ENCODE data around the gene PRKAA1. TPM values are rescaled to one million over a fixed set of nuclear protein-coding genes. Genes with fewer than 3 reads are reported as not detected.

Gene PRKAA1
- total RNA-seq: 41.2 TPM

- Histone ChIP-seq H3K27me3 (ENCODE audit: control insufficient read depth in 3 of 3, insufficient read depth in 3 of 3, low read length in 3 of 3) (no peaks in the 10 kb centered on the region), H3K9me3 (ENCODE audit: control insufficient read depth in 3 of 3, low read length in 3 of 3) (no peaks in the 10 kb centered on the region), H3K36me3 (ENCODE audit: control insufficient read depth in 3 of 3, insufficient read depth in 3 of 3, low read length in 3 of 3) (no peaks in the 10 kb centered on the region), H3K4me1 (ENCODE audit: control insufficient read depth in 3 of 3, insufficient read depth in 3 of 3, low read length in 3 of 3) (peaks cover 6 to 21% (median 14%) of the 10 kb centered on the region in 3 donors), H3K27ac (ENCODE audit: low read depth, low read length) (peak within 1 kb of the TSS; percentile 88), H3K9ac (ENCODE audit: low read depth in 1 of 3, low read length in 3 of 3) (peak within 1 kb of the TSS; percentile 85 to 94 (median 88)), H3K4me3 (ENCODE audit: low read length in 3 of 3) (peak within 1 kb of the TSS; percentile 93 to 96 (median 93))
Observed at GRCh38 chr5:40798012-40798800, at the start of gene PRKAA1. PRKAA1 (minus strand) TSS chr5:40798374; CDS start chr5:40798189, 185 bp downstream.

- Histone ChIP-seq H3K4me1 (ENCODE audit: control insufficient read depth in 3 of 3, insufficient read depth in 3 of 3, low read length in 3 of 3) (peaks cover 0 to 6% (median under 1%) of the 10 kb centered on the region in 3 donors), H3K27ac (ENCODE audit: low read depth, low read length) (no peak overlapping the region), H3K36me3 (ENCODE audit: control insufficient read depth in 3 of 3, insufficient read depth in 3 of 3, low read length in 3 of 3) (peaks cover 0 to 4% (median 0%) of the 10 kb centered on the region in 3 donors), H3K4me3 (ENCODE audit: low read length in 3 of 3) (no peak overlapping the region), H3K9ac (ENCODE audit: low read depth in 1 of 3, low read length in 3 of 3) (no peak overlapping the region), H3K9me3 (ENCODE audit: control insufficient read depth in 3 of 3, low read length in 3 of 3) (no peaks in the 10 kb centered on the region), H3K27me3 (ENCODE audit: control insufficient read depth in 3 of 3, insufficient read depth in 3 of 3, low read length in 3 of 3) (no peaks in the 10 kb centered on the region)
Observed at GRCh38 chr5:40847525-40847924, 49.4 kb upstream of the PRKAA1 start.

- no peaks in the 10 kb centered on the region for H3K27me3 ChIP-seq (ENCODE audit: control insufficient read depth in 3 of 3, insufficient read depth in 3 of 3, low read length in 3 of 3)
- no peak overlapping the region for H3K9ac ChIP-seq (ENCODE audit: low read depth in 1 of 3, low read length in 3 of 3)
- no peak overlapping the region for H3K4me3 ChIP-seq (ENCODE audit: low read length in 3 of 3)
- peaks cover 0 to 6% (median 0%) of the 10 kb centered on the region in 3 donors for H3K4me1 ChIP-seq (ENCODE audit: control insufficient read depth in 3 of 3, insufficient read depth in 3 of 3, low read length in 3 of 3)
- no peak overlapping the region for H3K27ac ChIP-seq (ENCODE audit: low read depth, low read length)
- H3K36me3 ChIP-seq (ENCODE audit: control insufficient read depth in 3 of 3, insufficient read depth in 3 of 3, low read length in 3 of 3): no peaks in the 10 kb centered on the region
- H3K9me3 ChIP-seq (ENCODE audit: control insufficient read depth in 3 of 3, low read length in 3 of 3): no peaks in the 10 kb centered on the region
Observed at GRCh38 chr5:40846371-40846770, 48.2 kb upstream of the PRKAA1 start.

GRCh38 chr5:40844565-40844964 lies 46.4 kb upstream of the PRKAA1 start:
- no peaks in the 10 kb centered on the region for H3K36me3 ChIP-seq (ENCODE audit: control insufficient read depth in 3 of 3, insufficient read depth in 3 of 3, low read length in 3 of 3)
- H3K27ac ChIP-seq (ENCODE audit: low read depth, low read length): no peak overlapping the region
- H3K27me3 ChIP-seq (ENCODE audit: control insufficient read depth in 3 of 3, insufficient read depth in 3 of 3, low read length in 3 of 3): no peaks in the 10 kb centered on the region
- H3K4me1 ChIP-seq (ENCODE audit: control insufficient read depth in 3 of 3, insufficient read depth in 3 of 3, low read length in 3 of 3): peaks cover 0 to 6% (median 0%) of the 10 kb centered on the region in 3 donors
- no peak overlapping the region for H3K9ac ChIP-seq (ENCODE audit: low read depth in 1 of 3, low read length in 3 of 3)
- no peaks in the 10 kb centered on the region for H3K9me3 ChIP-seq (ENCODE audit: control insufficient read depth in 3 of 3, low read length in 3 of 3)
- H3K4me3 ChIP-seq (ENCODE audit: low read length in 3 of 3): no peak overlapping the region

GRCh38 chr5:40842351-40842750 lies 44.2 kb upstream of the PRKAA1 start:
- Histone ChIP-seq H3K4me1 (ENCODE audit: control insufficient read depth in 3 of 3, insufficient read depth in 3 of 3, low read length in 3 of 3) (peaks cover 0 to 6% (median 0%) of the 10 kb centered on the region in 3 donors), H3K4me3 (ENCODE audit: low read length in 3 of 3) (peak overlapping the region in 2 of 3 donors; percentile 15 to 44)

GRCh38 chr5:40841068-40841805 lies 43.1 kb upstream of the PRKAA1 start, which contains the start of gene CARD6:
CARD6 (plus strand) TSS chr5:40841367; CDS start chr5:40841383, 16 bp downstream.
- Histone ChIP-seq H3K9ac (ENCODE audit: low read depth in 1 of 3, low read length in 3 of 3) (peak within 1 kb of the TSS in 2 of 3 donors; percentile 15 to 68), H3K27ac (ENCODE audit: low read depth, low read length) (peak within 1 kb of the TSS; percentile 41), H3K36me3 (ENCODE audit: control insufficient read depth in 3 of 3, insufficient read depth in 3 of 3, low read length in 3 of 3) (no peaks in the 10 kb centered on the region), H3K27me3 (ENCODE audit: control insufficient read depth in 3 of 3, insufficient read depth in 3 of 3, low read length in 3 of 3) (no peaks in the 10 kb centered on the region), H3K9me3 (ENCODE audit: control insufficient read depth in 3 of 3, low read length in 3 of 3) (no peaks in the 10 kb centered on the region), H3K4me3 (ENCODE audit: low read length in 3 of 3) (peak within 1 kb of the TSS in 2 of 3 donors; percentile 12 to 44), H3K4me1 (ENCODE audit: control insufficient read depth in 3 of 3, insufficient read depth in 3 of 3, low read length in 3 of 3) (peaks cover 0 to 6% (median under 1%) of the 10 kb centered on the region in 3 donors)

More at GRCh38 chr5:40842351-40842750, 44.2 kb upstream of the PRKAA1 start:
- no peaks in the 10 kb centered on the region for H3K36me3 ChIP-seq (ENCODE audit: control insufficient read depth in 3 of 3, insufficient read depth in 3 of 3, low read length in 3 of 3)
- H3K9ac ChIP-seq (ENCODE audit: low read depth in 1 of 3, low read length in 3 of 3): peak overlapping the region in 1 of 3 donors; percentile 68
- H3K27ac ChIP-seq (ENCODE audit: low read depth, low read length): no peak overlapping the region
- H3K9me3 ChIP-seq (ENCODE audit: control insufficient read depth in 3 of 3, low read length in 3 of 3): no peaks in the 10 kb centered on the region
- no peaks in the 10 kb centered on the region for H3K27me3 ChIP-seq (ENCODE audit: control insufficient read depth in 3 of 3, insufficient read depth in 3 of 3, low read length in 3 of 3)

- Histone ChIP-seq H3K4me3 (ENCODE audit: low read length in 3 of 3) (no peak overlapping the region), H3K9ac (ENCODE audit: low read depth in 1 of 3, low read length in 3 of 3) (no peak overlapping the region), H3K36me3 (ENCODE audit: control insufficient read depth in 3 of 3, insufficient read depth in 3 of 3, low read length in 3 of 3) (peaks cover 0 to 9% (median 3%) of the 10 kb centered on the region in 3 donors), H3K27ac (ENCODE audit: low read depth, low read length) (no peak overlapping the region), H3K27me3 (ENCODE audit: control insufficient read depth in 3 of 3, insufficient read depth in 3 of 3, low read length in 3 of 3) (no peaks in the 10 kb centered on the region), H3K4me1 (ENCODE audit: control insufficient read depth in 3 of 3, insufficient read depth in 3 of 3, low read length in 3 of 3) (peaks cover 10 to 22% (median 15%) of the 10 kb centered on the region in 3 donors), H3K9me3 (ENCODE audit: control insufficient read depth in 3 of 3, low read length in 3 of 3) (no peaks in the 10 kb centered on the region)
Observed at GRCh38 chr5:40838086-40838485, 39.9 kb upstream of the PRKAA1 start.

- Histone ChIP-seq H3K4me3 (ENCODE audit: low read length in 3 of 3) (peak within 1 kb of the TSS; percentile 89 to 92 (median 92)), H3K27ac (ENCODE audit: low read depth, low read length) (peak within 1 kb of the TSS; percentile 96), H3K4me1 (ENCODE audit: control insufficient read depth in 3 of 3, insufficient read depth in 3 of 3, low read length in 3 of 3) (peaks cover 10 to 26% (median 16%) of the 10 kb centered on the region in 3 donors), H3K27me3 (ENCODE audit: control insufficient read depth in 3 of 3, insufficient read depth in 3 of 3, low read length in 3 of 3) (no peaks in the 10 kb centered on the region), H3K9ac (ENCODE audit: low read depth in 1 of 3, low read length in 3 of 3) (peak within 1 kb of the TSS; percentile 90 to 97 (median 95)), H3K36me3 (ENCODE audit: control insufficient read depth in 3 of 3, insufficient read depth in 3 of 3, low read length in 3 of 3) (peaks cover 17 to 39% (median 32%) of the 10 kb centered on the region in 3 donors), H3K9me3 (ENCODE audit: control insufficient read depth in 3 of 3, low read length in 3 of 3) (no peaks in the 10 kb centered on the region)
Observed at GRCh38 chr5:40834849-40835787, 36.9 kb upstream of the PRKAA1 start, which contains the start of gene RPL37. RPL37 (minus strand) TSS chr5:40835222; CDS start chr5:40835185, 37 bp downstream.

- Histone ChIP-seq H3K9me3 (ENCODE audit: control insufficient read depth in 3 of 3, low read length in 3 of 3) (no peaks in the 10 kb centered on the region), H3K27me3 (ENCODE audit: control insufficient read depth in 3 of 3, insufficient read depth in 3 of 3, low read length in 3 of 3) (no peaks in the 10 kb centered on the region), H3K4me3 (ENCODE audit: low read length in 3 of 3) (peak overlapping the region; percentile 89 to 92 (median 92)), H3K9ac (ENCODE audit: low read depth in 1 of 3, low read length in 3 of 3) (peak overlapping the region; percentile 87 to 97 (median 90)), H3K36me3 (ENCODE audit: control insufficient read depth in 3 of 3, insufficient read depth in 3 of 3, low read length in 3 of 3) (peaks cover 20 to 41% (median 39%) of the 10 kb centered on the region in 3 donors), H3K4me1 (ENCODE audit: control insufficient read depth in 3 of 3, insufficient read depth in 3 of 3, low read length in 3 of 3) (peaks cover 10 to 26% (median 16%) of the 10 kb centered on the region in 3 donors), H3K27ac (ENCODE audit: low read depth, low read length) (peak overlapping the region; percentile 96)
Observed at GRCh38 chr5:40834391-40834848, 36.2 kb upstream of the PRKAA1 start.

Data from skeletal muscle tissue (tissue), 4 donors.